HL-60 (cell line): ENCODE measurements around the gene ZFAND2B.

Experiments used
- DNase-seq, 2 experiments: peaks; one replicate each; pipeline ENCODE4 v3.0.0-alpha.2; 2010 to 2020; ENCODE audit warnings: low read depth in 1 of 2, low spot score in 1 of 2
- H3K27ac ChIP-seq: fragments of 250-450 bp; sonication (Bioruptor Pico); replicated peaks from 2 replicates; pipeline ENCODE4 v1.5.1; 2020; ENCODE audit warnings: mild to moderate bottlenecking, moderate library complexity
- H3K27me3 ChIP-seq: fragments of 250-450 bp; sonication (Bioruptor Pico); 2 replicates; pipeline ENCODE4 v1.5.1; 2021; ENCODE audit warnings: mild to moderate bottlenecking, moderate library complexity; ENCODE audit not compliant: insufficient read depth, poor library complexity, severe bottlenecking
- H3K4me3 ChIP-seq: replicated peaks from 2 replicates; pipeline ENCODE4 v1.5.1; 2011; ENCODE audit warnings: mild to moderate bottlenecking, control low read depth, low read length; ENCODE audit not compliant: insufficient read depth
- CTCF ChIP-seq: IDR thresholded peaks from one replicate; pipeline ENCODE4 v1.5.1; 2011; ENCODE audit warnings: low read length, control low read depth, inconsistent platforms; ENCODE audit not compliant: insufficient read depth
- GABPA ChIP-seq: IDR thresholded peaks from 2 replicates; pipeline ENCODE4 v1.6.1; 2012; ENCODE audit warnings: low read depth
- POLR2AphosphoS5 ChIP-seq: IDR thresholded peaks from 2 replicates; pipeline ENCODE4 v1.6.1; 2012; ENCODE audit warnings: low read depth
- REST ChIP-seq: IDR thresholded peaks from 2 replicates; pipeline ENCODE4 v1.6.1; 2012; ENCODE audit warnings: low read depth; ENCODE audit not compliant: insufficient replicate concordance
- SPI1 ChIP-seq: IDR thresholded peaks from 2 replicates; pipeline ENCODE4 v1.6.1; 2012; ENCODE audit warnings: low read depth, mild to moderate bottlenecking, borderline replicate concordance

Gene ZFAND2B

GRCh38 chr2:219180961-219181360, 25.6 kb upstream of the ZFAND2B start:
- TF ChIP-seq REST = no peak
- DNase-seq = no peak
- H3K27me3 ChIP-seq = no peaks in the 10 kb centered on the region
- no peak overlapping the region for H3K4me3 ChIP-seq
- H3K27ac ChIP-seq = no peak overlapping the region

- Histone ChIP-seq H3K4me3 (no peak overlapping the region), H3K27me3 (no peaks in the 10 kb centered on the region), H3K27ac (no peak overlapping the region)
- DNase-seq = no peak
- TF ChIP-seq SPI1 = no peak
- TF ChIP-seq POLR2AphosphoS5 = no peak
- TF ChIP-seq CTCF = no peak
- TF ChIP-seq REST = no peak
- no peak for TF ChIP-seq GABPA
These were observed 25.1 kb upstream of the ZFAND2B start for GRCh38 chr2:219181531-219181930.

DNA sequence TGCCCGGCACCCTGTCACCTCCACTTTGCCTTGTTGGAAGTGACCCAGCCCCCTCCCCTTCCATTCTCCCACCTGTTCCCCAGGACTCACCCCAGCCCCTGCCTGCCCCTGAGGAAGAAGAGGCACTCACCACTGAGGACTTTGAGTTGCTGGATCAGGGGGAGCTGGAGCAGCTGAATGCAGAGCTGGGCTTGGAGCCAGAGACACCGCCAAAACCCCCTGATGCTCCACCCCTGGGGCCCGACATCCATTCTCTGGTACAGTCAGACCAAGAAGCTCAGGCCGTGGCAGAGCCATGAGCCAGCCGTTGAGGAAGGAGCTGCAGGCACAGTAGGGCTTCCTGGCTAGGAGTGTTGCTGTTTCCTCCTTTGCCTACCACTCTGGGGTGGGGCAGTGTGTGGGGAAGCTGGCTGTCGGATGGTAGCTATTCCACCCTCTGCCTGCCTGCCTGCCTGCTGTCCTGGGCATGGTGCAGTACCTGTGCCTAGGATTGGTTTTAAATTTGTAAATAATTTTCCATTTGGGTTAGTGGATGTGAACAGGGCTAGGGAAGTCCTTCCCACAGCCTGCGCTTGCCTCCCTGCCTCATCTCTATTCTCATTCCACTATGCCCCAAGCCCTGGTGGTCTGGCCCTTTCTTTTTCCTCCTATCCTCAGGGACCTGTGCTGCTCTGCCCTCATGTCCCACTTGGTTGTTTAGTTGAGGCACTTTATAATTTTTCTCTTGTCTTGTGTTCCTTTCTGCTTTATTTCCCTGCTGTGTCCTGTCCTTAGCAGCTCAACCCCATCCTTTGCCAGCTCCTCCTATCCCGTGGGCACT, 24.0 kb upstream of the ZFAND2B start:
- TF ChIP-seq SPI1 = no peak
- no peak overlapping the region for H3K27ac ChIP-seq
- peak in 1 of 2 experiments; percentile 74 for DNase-seq
- H3K27me3 ChIP-seq = no peaks in the 10 kb centered on the region
- H3K4me3 ChIP-seq = no peak overlapping the region

GRCh38 chr2:219183151-219183772, 23.3 kb upstream of the ZFAND2B start:
- Histone ChIP-seq H3K4me3 (no peak overlapping the region), H3K27me3 (no peaks in the 10 kb centered on the region), H3K27ac (no peak overlapping the region)
- TF ChIP-seq SPI1 (no peak), POLR2AphosphoS5 (no peak), GABPA (no peak), REST (no peak), CTCF (no peak)
- DNase-seq = no peak
